Adrenal gland (tissue), 9 donors: ENCODE results near the gene RMP24.

Source experiments
- DNase-seq, 7 donors: peaks; one replicate each; pipeline ENCODE4 v3.0.0-alpha.2; 2019 to 2020
- H3K27ac ChIP-seq, 5 donors: fragments of 200-600 bp; sonication (generic) in 4 of 5; 1 replicate in 3 of 5; 2 replicates in 2 of 5; pipeline versions ENCODE4 v1.5.1 to v1.8.0; 2016 to 2020; ENCODE audit warnings: mild to moderate bottlenecking in 1 of 5
- H3K27me3 ChIP-seq: fragments of 200-600 bp; 2 replicates; pipeline ENCODE4 v1.8.0; 2021
- H3K36me3 ChIP-seq, 2 donors: fragments of 200-600 bp; replicated peaks in 1 of 2; 1 replicate in 1 of 2; 2 replicates in 1 of 2; pipeline versions ENCODE4 v1.5.1 to v1.8.0; 2018 to 2022
- H3K4me1 ChIP-seq, 2 donors: fragments of 200-600 bp; replicated peaks in 1 of 2; 1 replicate in 1 of 2; 2 replicates in 1 of 2; pipeline versions ENCODE4 v1.5.1 to v1.8.0; 2018 to 2021
- H3K4me3 ChIP-seq, 4 donors: fragments of 200-600 bp; sonication (generic) in 3 of 4; one replicate each; pipeline ENCODE4 v1.5.1; 2016 to 2018
- H3K9me3 ChIP-seq, 3 donors: fragments of 200-600 bp; sonication (generic) in 1 of 3; replicated peaks in 1 of 3; 1 replicate in 2 of 3; 2 replicates in 1 of 3; pipeline versions ENCODE4 v1.5.1 to v1.8.0; 2016 to 2021
- POLR2A ChIP-seq, 2 donors: fragments of 450-650 bp; IDR thresholded peaks; one replicate each; pipeline ENCODE4 v1.6.1; 2017; ENCODE audit warnings: antibody characterized with exemption in 2 of 2, mild to moderate bottlenecking in 2 of 2, moderate library complexity in 1 of 2
- WGBS, 4 donors: extraction: QIAGEN DNeasy Blood & Tissue Kit in 2 of 4; methylation state at CpG; one replicate each; pipeline versions ENCODE4 v1.1.5 to v1.1.7; 2013 to 2017; 5-methylcytosine and 5-hydroxymethylcytosine counted together
- intact Hi-C, 2 donors: fragments of 100-400 bp; cut with DNase I; formaldehyde crosslinking; loops; one replicate each; pipeline versions ENCODE4 v1.14.1 to v1.15.0; 2022 to 2023
- TF ChIP-seq, protein P1 (sequence below), 6 experiments: fragments of 450-650 bp in 4 of 6; fragments of 200-600 bp in 2 of 6; sonication (generic) in 1 of 6; IDR thresholded peaks; 1 replicate in 5 of 6; 2 replicates in 1 of 6; pipeline versions ENCODE4 v1.5.1 to v1.8.0; 2016 to 2021; ENCODE audit warnings: antibody characterized with exemption in 6 of 6, mild to moderate bottlenecking in 2 of 6, moderate library complexity in 1 of 6
- donor health status: healthy with polysubstance abuse.
- donor health status: Bipolar disorder and iron deficiency.
- donor health status: DM: yes; HTN: yes; CAD: no.
- donor health status: DM: no; HTN: no; CAD: no.
- donor health status: DM: no; HTN: no; CAD: no.

RMP24 gene

DNA sequence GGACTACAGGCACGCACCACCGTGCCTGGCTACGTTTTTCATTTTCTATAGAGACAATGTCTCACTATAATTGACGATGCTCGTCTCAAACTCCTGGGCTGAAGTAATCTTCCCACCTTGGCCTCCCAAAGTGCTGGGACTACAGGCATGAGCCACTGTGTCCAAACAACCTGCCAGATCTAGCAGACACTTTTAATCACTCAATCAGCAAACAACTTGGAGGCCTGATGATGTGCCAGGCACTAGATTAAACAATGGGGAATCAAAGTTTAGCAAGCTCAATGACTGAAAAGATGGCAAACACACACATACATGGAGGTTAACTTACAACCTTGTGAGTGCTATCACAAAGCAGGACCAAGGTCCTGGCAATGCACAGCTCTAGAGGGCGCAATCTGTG is 29.8 kb upstream of the RMP24 start:
- no peak for DNase-seq
- H3K27ac ChIP-seq: no peak overlapping the region
- H3K27me3 ChIP-seq: no peaks in the 10 kb centered on the region
- H3K36me3 ChIP-seq: no peaks in the 10 kb centered on the region
- H3K4me3 ChIP-seq: no peak overlapping the region
- TF ChIP-seq POLR2A (IDR thresholded peaks at IDR 0.05): no peak
- TF ChIP-seq, protein P1, sequence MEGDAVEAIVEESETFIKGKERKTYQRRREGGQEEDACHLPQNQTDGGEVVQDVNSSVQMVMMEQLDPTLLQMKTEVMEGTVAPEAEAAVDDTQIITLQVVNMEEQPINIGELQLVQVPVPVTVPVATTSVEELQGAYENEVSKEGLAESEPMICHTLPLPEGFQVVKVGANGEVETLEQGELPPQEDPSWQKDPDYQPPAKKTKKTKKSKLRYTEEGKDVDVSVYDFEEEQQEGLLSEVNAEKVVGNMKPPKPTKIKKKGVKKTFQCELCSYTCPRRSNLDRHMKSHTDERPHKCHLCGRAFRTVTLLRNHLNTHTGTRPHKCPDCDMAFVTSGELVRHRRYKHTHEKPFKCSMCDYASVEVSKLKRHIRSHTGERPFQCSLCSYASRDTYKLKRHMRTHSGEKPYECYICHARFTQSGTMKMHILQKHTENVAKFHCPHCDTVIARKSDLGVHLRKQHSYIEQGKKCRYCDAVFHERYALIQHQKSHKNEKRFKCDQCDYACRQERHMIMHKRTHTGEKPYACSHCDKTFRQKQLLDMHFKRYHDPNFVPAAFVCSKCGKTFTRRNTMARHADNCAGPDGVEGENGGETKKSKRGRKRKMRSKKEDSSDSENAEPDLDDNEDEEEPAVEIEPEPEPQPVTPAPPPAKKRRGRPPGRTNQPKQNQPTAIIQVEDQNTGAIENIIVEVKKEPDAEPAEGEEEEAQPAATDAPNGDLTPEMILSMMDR (IDR thresholded peaks at IDR 0.05): no peak
- no peaks in the 10 kb centered on the region for H3K9me3 ChIP-seq
- 87 to 93% (median 87%) methylated on average over 5 to 6 of the region's 6 CpGs for WGBS, 4 donors
- H3K4me1 ChIP-seq: no peaks in the 10 kb centered on the region
- intact Hi-C loops: loop anchor here in 1 of 2 donors (10.0 kb wide), 1 partner anchor 538 kb away; no protein-coding TSS in a partner anchor

DNA sequence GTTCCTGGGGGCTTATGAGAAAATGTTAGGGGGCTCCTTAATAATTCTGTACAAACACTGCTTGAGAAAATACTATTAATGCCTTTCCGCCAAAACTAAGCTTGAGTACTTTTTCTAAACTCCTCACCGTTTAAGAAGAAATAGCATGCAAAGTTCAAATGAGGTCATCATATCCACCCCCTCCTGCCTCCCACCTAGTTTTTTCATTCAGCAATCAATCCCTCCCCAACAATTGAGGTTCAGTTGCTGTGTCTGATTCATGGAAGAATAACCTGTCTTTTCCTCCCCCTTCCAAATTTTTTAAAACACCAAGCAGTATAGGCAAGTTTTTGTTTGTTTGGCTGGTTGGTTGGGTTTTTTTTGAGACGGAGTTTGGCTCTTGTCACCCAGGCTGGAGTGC is 24.4 kb upstream of the RMP24 start:
- H3K4me3 ChIP-seq: no peak overlapping the region
- no peaks in the 10 kb centered on the region for H3K27me3 ChIP-seq
- H3K4me1 ChIP-seq: peaks cover 4 to 7% of the 10 kb centered on the region in 2 donors
- H3K9me3 ChIP-seq: no peaks in the 10 kb centered on the region
- no peak overlapping the region for H3K27ac ChIP-seq
- no peaks in the 10 kb centered on the region for H3K36me3 ChIP-seq
- TF ChIP-seq, protein P1 (IDR thresholded peaks at IDR 0.05): no peak
- TF ChIP-seq POLR2A (IDR thresholded peaks at IDR 0.05): no peak
- intact Hi-C loops: loop anchor here in 1 of 2 donors (10.0 kb wide), 1 partner anchor 543 kb away; no protein-coding TSS in a partner anchor
- DNase-seq: no peak
- 74 to 88% (median 78%) methylated on average over 3 of the region's 3 CpGs for whole genome bisulfite sequencing, 4 donors

DNA sequence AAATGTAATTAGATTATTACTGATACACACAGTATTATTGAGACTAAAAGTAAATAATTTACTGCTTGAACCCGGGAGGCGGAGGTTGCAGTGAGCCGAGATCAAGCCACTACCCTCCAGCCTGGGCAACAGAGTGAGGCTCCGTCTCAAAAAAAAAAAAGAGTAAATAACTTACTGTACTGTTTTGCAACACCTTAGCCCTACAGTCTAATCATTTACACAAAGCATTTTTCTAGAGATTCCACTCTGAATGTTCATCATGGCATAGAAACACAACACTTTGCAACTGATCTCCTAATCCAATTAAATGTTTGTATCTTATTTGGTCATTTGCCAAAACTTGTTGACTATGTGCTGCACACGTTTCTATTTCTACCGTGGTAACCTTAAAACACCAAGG is 23.4 kb upstream of the RMP24 start:
- no peak for TF ChIP-seq POLR2A (IDR thresholded peaks at IDR 0.05)
- TF ChIP-seq, protein P1 (IDR thresholded peaks at IDR 0.05): no peak
- H3K4me3 ChIP-seq: no peak overlapping the region
- no peaks in the 10 kb centered on the region for H3K27me3 ChIP-seq
- no peaks in the 10 kb centered on the region for H3K36me3 ChIP-seq
- intact Hi-C loops: loop anchor here in 1 of 2 donors (10.0 kb wide), 1 partner anchor 544 kb away; no protein-coding TSS in a partner anchor
- no peak for DNase-seq
- no peaks in the 10 kb centered on the region for H3K9me3 ChIP-seq
- H3K4me1 ChIP-seq: peaks cover 4 to 7% of the 10 kb centered on the region in 2 donors
- WGBS, 4 donors: 64 to 72% (median 69%) methylated on average over 6 of the region's 6 CpGs
- H3K27ac ChIP-seq: no peak overlapping the region

DNA sequence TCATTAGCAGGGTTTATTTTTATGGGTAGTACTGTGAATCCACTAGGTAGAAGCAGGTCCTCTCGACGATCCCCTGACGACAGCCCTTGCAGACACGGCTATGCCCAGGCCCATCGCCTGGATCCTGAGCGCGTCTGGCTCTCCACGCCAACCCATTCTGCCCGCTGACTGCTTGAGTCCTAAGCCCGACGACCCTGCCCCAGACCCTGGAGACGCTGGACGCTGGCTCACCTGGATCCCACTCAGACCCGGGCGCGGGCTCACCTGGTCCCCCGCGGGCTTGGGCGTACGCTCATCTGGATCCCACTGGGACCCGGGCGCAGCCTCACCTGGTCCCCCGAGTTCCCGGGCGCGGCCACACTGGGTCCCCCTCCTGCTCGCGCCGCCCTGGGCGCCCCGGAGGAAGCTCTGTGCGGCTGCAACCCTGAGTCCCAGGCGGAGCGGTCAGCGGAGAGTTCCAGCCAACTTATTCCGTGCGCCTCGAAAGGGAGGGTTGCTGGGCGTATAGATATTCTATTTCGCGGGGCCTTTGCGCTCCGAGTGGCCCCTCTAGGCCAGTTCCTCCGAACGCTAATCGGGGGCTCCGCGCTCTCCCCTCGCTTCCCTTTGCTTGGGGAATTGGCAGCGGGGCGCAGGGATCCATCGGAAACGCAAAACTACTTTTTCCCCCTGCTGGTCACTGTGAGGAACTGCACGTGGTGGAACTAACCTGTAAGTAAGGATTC is 22.4 kb upstream of the RMP24 start:
- Histone ChIP-seq H3K36me3 (no peaks in the 10 kb centered on the region), H3K9me3 (no peaks in the 10 kb centered on the region), H3K4me3 (peak overlapping the region in 2 of 4 donors; percentile 46 to 82), H3K4me1 (peaks cover 4 to 7% of the 10 kb centered on the region in 2 donors), H3K27ac (no peak overlapping the region), H3K27me3 (no peaks in the 10 kb centered on the region)
- intact Hi-C loops: loop anchor here (5.0 to 10.0 kb wide), 3 partner anchors 193 to 545 kb away; no protein-coding TSS in a partner anchor
- DNase-seq: peak; percentile 43 to 71 (median 58)
- 0 to 4% (median 2%) methylated on average over 4 to 54 of the region's 54 CpGs for WGBS, 4 donors
- TF ChIP-seq, protein P1 (IDR thresholded peaks at IDR 0.05): peak; percentile 76 to 93 (median 90)
- no peak for TF ChIP-seq POLR2A (IDR thresholded peaks at IDR 0.05)
